ENCODE measurements around the gene NLRC3.

NLRC3 gene

GRCh38 chr16:3578121-3578520 lies 918 bp upstream of the NLRC3 start:
- peak; percentile 64 to 66 for DNase-seq

- peak; percentile 50 to 56 for DNase-seq
These were observed 992 bp downstream of the NLRC3 start for GRCh38 chr16:3576211-3576610.

GRCh38 chr16:3575491-3575890 lies 1.7 kb downstream of the NLRC3 start:
- DNase-seq, result peak in 1 of 2 experiments; percentile 41

GRCh38 chr16:3574195-3574594 lies 3.0 kb downstream of the NLRC3 start:
- no peak for DNase-seq

GRCh38 chr16:3573146-3573815 lies 3.9 kb downstream of the NLRC3 start:
- no peak for DNase-seq

- DNase-seq, result no peak
These were observed 6.7 kb downstream of the NLRC3 start for GRCh38 chr16:3570420-3571062.

GRCh38 chr16:3569851-3570250 lies 7.4 kb downstream of the NLRC3 start:
- no peak for DNase-seq

GRCh38 chr16:3566990-3567389 lies 10.2 kb downstream of the NLRC3 start:
- no peak for DNase-seq

GRCh38 chr16:3564889-3565141 lies 12.4 kb downstream of the NLRC3 start:
- no peak for DNase-seq

- DNase-seq, result no peak
These were observed 12.9 kb downstream of the NLRC3 start for GRCh38 chr16:3564130-3564888.

GRCh38 chr16:3562914-3563480 lies 14.2 kb downstream of the NLRC3 start:
- no peak for DNase-seq

- DNase-seq, result no peak
These were observed 15.6 kb downstream of the NLRC3 start for GRCh38 chr16:3561626-3562025.

GRCh38 chr16:3554351-3554928 lies 22.8 kb downstream of the NLRC3 start:
- no peak for DNase-seq

- no peak for DNase-seq
These were observed 23.9 kb downstream of the NLRC3 start for GRCh38 chr16:3553138-3553923.

GRCh38 chr16:3550851-3551847 lies 26.1 kb downstream of the NLRC3 start:
- DNase-seq, result no peak

- no peak for DNase-seq
These were observed 27.3 kb downstream of the NLRC3 start for GRCh38 chr16:3549906-3550305.

GRCh38 chr16:3548859-3549258 lies 28.3 kb downstream of the NLRC3 start:
- DNase-seq, result no peak

GRCh38 chr16:3548445-3548844 lies 28.8 kb downstream of the NLRC3 start:
- DNase-seq, result no peak

GRCh38 chr16:3546986-3547682 lies 30.1 kb downstream of the NLRC3 start:
- no peak for DNase-seq

GRCh38 chr16:3542601-3543373 lies 34.4 kb downstream of the NLRC3 start:
- no peak for DNase-seq

Measured in activated T-cell treated with anti-CD3 and anti-CD28 coated beads, Interleukin-2, amount 50 U/mL, for 48 hours (primary cell).